ENCODE results near the gene NOVA1.

The NOVA1 gene

DNA sequence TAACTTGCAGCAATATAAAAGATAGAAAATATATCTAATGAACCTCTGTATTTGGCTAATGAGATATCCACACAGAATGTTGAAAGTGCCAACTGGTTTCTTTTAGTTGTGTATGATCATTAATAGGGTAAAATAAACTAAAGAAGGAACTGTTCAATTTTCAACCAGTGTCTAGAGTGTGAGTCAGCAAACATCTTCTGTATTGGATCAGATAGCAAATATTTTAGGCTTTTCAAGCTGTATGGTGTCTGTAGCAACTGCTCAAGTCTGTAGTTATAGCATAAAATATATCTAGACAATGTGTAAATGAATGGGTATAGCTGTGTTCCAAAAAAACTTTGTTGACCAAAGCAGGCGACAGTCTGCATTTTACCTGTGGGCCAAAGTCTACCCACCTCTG, 23.5 kb upstream of the NOVA1 start:
- Histone ChIP-seq H3K9me2 (replicated peaks; ENCODE audit: low read depth, low read length) (no peaks in the 10 kb centered on the region), H2AFZ (ENCODE audit: low read length) (no peak overlapping the region), H3K4me1 (ENCODE audit: insufficient read depth, low read length, poor library complexity, severe bottlenecking) (no peaks in the 10 kb centered on the region), H3K27me3 (ENCODE audit: insufficient read depth, low read length, poor library complexity, severe bottlenecking) (no peaks in the 10 kb centered on the region), H3K4me2 (ENCODE audit: low read depth, low read length, poor library complexity, severe bottlenecking) (no peak overlapping the region), H3K79me2 (ENCODE audit: insufficient read depth, low read length) (no peaks in the 10 kb centered on the region), H3K36me3 (ENCODE audit: insufficient read depth, low read length) (no peaks in the 10 kb centered on the region), H4K20me1 (ENCODE audit: insufficient read depth, low read length, poor library complexity, severe bottlenecking) (no peaks in the 10 kb centered on the region), H3K9me3 (ENCODE audit: insufficient read depth, low read depth, low read length) (no peaks in the 10 kb centered on the region), H3K4me3 (ENCODE audit: low read length, poor library complexity, severe bottlenecking) (no peak overlapping the region), H3K9ac (ENCODE audit: low read depth, low read length, poor library complexity, severe bottlenecking) (no peak overlapping the region), H3F3A (ENCODE audit: low read depth) (no peaks in the 10 kb centered on the region)
- TF ChIP-seq EZH2phosphoT487 (IDR thresholded peaks at IDR 0.05; ENCODE audit: borderline replicate concordance): no peak
- TF ChIP-seq, protein P1, sequence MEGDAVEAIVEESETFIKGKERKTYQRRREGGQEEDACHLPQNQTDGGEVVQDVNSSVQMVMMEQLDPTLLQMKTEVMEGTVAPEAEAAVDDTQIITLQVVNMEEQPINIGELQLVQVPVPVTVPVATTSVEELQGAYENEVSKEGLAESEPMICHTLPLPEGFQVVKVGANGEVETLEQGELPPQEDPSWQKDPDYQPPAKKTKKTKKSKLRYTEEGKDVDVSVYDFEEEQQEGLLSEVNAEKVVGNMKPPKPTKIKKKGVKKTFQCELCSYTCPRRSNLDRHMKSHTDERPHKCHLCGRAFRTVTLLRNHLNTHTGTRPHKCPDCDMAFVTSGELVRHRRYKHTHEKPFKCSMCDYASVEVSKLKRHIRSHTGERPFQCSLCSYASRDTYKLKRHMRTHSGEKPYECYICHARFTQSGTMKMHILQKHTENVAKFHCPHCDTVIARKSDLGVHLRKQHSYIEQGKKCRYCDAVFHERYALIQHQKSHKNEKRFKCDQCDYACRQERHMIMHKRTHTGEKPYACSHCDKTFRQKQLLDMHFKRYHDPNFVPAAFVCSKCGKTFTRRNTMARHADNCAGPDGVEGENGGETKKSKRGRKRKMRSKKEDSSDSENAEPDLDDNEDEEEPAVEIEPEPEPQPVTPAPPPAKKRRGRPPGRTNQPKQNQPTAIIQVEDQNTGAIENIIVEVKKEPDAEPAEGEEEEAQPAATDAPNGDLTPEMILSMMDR (conservative IDR thresholded peaks at IDR 0.05; ENCODE audit: low read length): no peak

DNA sequence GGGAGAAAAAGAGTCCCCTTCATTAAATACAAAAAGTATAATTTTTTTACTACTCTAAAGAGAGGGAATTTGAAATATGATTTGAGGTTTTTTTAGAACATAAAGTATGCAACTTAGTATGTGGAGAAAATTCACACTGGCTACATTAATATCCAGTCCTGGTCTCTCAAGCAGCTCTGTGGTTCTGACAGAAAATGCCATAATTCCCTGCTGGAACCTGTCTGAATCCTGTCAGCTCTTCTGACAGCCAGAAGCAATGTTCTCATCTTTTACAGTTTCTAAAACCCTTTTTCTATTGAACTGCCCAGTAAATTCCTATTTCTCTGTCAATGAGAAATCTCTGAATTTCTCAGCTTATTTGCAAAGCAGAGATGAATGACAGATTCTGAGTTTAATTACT, 13.4 kb upstream of the NOVA1 start:
- Histone ChIP-seq H3K9me2 (replicated peaks; ENCODE audit: low read depth, low read length) (no peaks in the 10 kb centered on the region), H2AFZ (ENCODE audit: low read length) (no peak overlapping the region), H3K79me2 (ENCODE audit: insufficient read depth, low read length) (no peaks in the 10 kb centered on the region), H3K36me3 (ENCODE audit: insufficient read depth, low read length) (no peaks in the 10 kb centered on the region), H3K4me3 (ENCODE audit: low read length, poor library complexity, severe bottlenecking) (no peak overlapping the region), H3K9me3 (ENCODE audit: insufficient read depth, low read depth, low read length) (peaks cover 7% of the 10 kb centered on the region; the same call in 1 of the 2 replicates), H3F3A (ENCODE audit: low read depth) (no peaks in the 10 kb centered on the region), H4K20me1 (ENCODE audit: insufficient read depth, low read length, poor library complexity, severe bottlenecking) (no peaks in the 10 kb centered on the region), H3K27me3 (ENCODE audit: insufficient read depth, low read length, poor library complexity, severe bottlenecking) (no peaks in the 10 kb centered on the region), H3K9ac (ENCODE audit: low read depth, low read length, poor library complexity, severe bottlenecking) (no peak overlapping the region), H3K4me2 (ENCODE audit: low read depth, low read length, poor library complexity, severe bottlenecking) (no peak overlapping the region), H3K4me1 (ENCODE audit: insufficient read depth, low read length, poor library complexity, severe bottlenecking) (no peaks in the 10 kb centered on the region)
- no peak for TF ChIP-seq EZH2phosphoT487 (IDR thresholded peaks at IDR 0.05; ENCODE audit: borderline replicate concordance)
- TF ChIP-seq, protein P1 (conservative IDR thresholded peaks at IDR 0.05; ENCODE audit: low read length): no peak

GRCh38 chr14:26606729-26607312, 9.0 kb upstream of the NOVA1 start:
- Histone ChIP-seq H2AFZ (ENCODE audit: low read length) (no peak overlapping the region), H3K36me3 (ENCODE audit: insufficient read depth, low read length) (no peaks in the 10 kb centered on the region), H4K20me1 (ENCODE audit: insufficient read depth, low read length, poor library complexity, severe bottlenecking) (no peaks in the 10 kb centered on the region), H3K4me1 (ENCODE audit: insufficient read depth, low read length, poor library complexity, severe bottlenecking) (no peaks in the 10 kb centered on the region), H3K9me3 (ENCODE audit: insufficient read depth, low read depth, low read length) (no peaks in the 10 kb centered on the region), H3K27me3 (ENCODE audit: insufficient read depth, low read length, poor library complexity, severe bottlenecking) (no peaks in the 10 kb centered on the region), H3K79me2 (ENCODE audit: insufficient read depth, low read length) (no peaks in the 10 kb centered on the region), H3K4me2 (ENCODE audit: low read depth, low read length, poor library complexity, severe bottlenecking) (no peak overlapping the region), H3K9ac (ENCODE audit: low read depth, low read length, poor library complexity, severe bottlenecking) (no peak overlapping the region), H3K9me2 (replicated peaks; ENCODE audit: low read depth, low read length) (no peaks in the 10 kb centered on the region), H3K4me3 (ENCODE audit: low read length, poor library complexity, severe bottlenecking) (no peak overlapping the region), H3F3A (ENCODE audit: low read depth) (no peaks in the 10 kb centered on the region)
- TF ChIP-seq EZH2phosphoT487 (IDR thresholded peaks at IDR 0.05; ENCODE audit: borderline replicate concordance): no peak

GRCh38 chr14:26605602-26606001, 7.8 kb upstream of the NOVA1 start:
- no peaks in the 10 kb centered on the region for H3K27me3 ChIP-seq (ENCODE audit: insufficient read depth, low read length, poor library complexity, severe bottlenecking)
- no peaks in the 10 kb centered on the region for H3K4me1 ChIP-seq (ENCODE audit: insufficient read depth, low read length, poor library complexity, severe bottlenecking)
- H3K4me2 ChIP-seq (ENCODE audit: low read depth, low read length, poor library complexity, severe bottlenecking): no peak overlapping the region
- H2AFZ ChIP-seq (ENCODE audit: low read length): no peak overlapping the region
- no peak overlapping the region for H3K4me3 ChIP-seq (ENCODE audit: low read length, poor library complexity, severe bottlenecking)
- TF ChIP-seq EZH2phosphoT487 (IDR thresholded peaks at IDR 0.05; ENCODE audit: borderline replicate concordance): no peak
- TF ChIP-seq, protein P1 (conservative IDR thresholded peaks at IDR 0.05; ENCODE audit: low read length): no peak
- no peaks in the 10 kb centered on the region for H3F3A ChIP-seq (ENCODE audit: low read depth)
- no peaks in the 10 kb centered on the region for H3K9me2 ChIP-seq (replicated peaks; ENCODE audit: low read depth, low read length)
- no peaks in the 10 kb centered on the region for H4K20me1 ChIP-seq (ENCODE audit: insufficient read depth, low read length, poor library complexity, severe bottlenecking)
- H3K9me3 ChIP-seq (ENCODE audit: insufficient read depth, low read depth, low read length): no peaks in the 10 kb centered on the region
- H3K9ac ChIP-seq (ENCODE audit: low read depth, low read length, poor library complexity, severe bottlenecking): no peak overlapping the region
- no peaks in the 10 kb centered on the region for H3K36me3 ChIP-seq (ENCODE audit: insufficient read depth, low read length)
- no peaks in the 10 kb centered on the region for H3K79me2 ChIP-seq (ENCODE audit: insufficient read depth, low read length)

Measured in Loucy (cell line).